GM19099 (cell line): ENCODE measurements around the gene SOCS7.

Experiments used
- POLR2A ChIP-seq: IDR thresholded peaks from 3 replicates; pipeline ENCODE4 v1.6.1; 2011; ENCODE audit warnings: low read depth; ENCODE audit not compliant: insufficient read length; ENCODE audit errors: extremely low read depth

The SOCS7 gene

GRCh38 chr17:38421171-38421841 lies 69.7 kb downstream of the SOCS7 start:
- no peak for TF ChIP-seq POLR2A

GRCh38 chr17:38421871-38422827 lies 70.5 kb downstream of the SOCS7 start:
- TF ChIP-seq POLR2A: no peak

- TF ChIP-seq POLR2A: no peak
Observed at GRCh38 chr17:38424297-38424972, 72.8 kb downstream of the SOCS7 start.

DNA sequence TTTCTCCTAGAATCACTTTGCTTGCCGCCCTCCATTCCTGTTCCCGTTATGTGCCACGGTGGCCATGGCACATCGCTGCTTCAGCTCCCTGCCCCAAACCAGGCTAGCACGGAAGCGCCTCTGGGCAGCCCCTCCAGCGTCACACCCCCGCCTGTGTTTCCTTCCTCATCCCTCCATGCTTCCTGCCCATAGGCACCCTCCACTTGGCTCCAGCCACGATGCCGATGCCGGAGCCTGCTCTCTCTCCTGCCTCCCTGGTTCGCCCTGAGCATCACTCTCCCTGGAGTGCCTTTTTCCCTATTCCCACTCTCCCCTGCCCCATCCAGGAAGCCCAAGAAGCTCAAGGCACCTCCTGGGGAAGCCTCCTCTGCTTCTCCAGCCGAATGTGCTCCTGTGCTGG lies 73.4 kb downstream of the SOCS7 start:
- TF ChIP-seq POLR2A: no peak

DNA sequence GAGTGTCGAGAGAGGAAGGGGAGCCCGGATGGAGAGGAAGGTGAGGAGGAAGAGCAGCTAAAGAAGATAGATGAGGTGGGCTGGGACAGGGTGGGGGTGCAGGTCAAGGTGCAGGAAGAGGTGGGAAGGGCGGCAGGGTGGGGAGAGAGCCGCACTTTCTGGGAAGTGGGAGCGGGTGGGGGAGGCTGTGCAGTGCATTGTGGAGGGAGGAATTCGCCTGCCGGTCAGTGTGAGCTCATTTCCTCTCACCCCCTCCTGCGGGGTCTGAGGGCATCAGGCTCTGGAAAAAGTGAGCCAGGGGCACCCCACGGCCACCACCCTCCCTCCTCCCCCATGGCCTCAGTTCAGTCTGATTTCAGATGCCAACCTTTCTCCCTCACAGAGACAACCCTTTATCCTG lies 74.1 kb downstream of the SOCS7 start:
- TF ChIP-seq POLR2A: no peak

DNA sequence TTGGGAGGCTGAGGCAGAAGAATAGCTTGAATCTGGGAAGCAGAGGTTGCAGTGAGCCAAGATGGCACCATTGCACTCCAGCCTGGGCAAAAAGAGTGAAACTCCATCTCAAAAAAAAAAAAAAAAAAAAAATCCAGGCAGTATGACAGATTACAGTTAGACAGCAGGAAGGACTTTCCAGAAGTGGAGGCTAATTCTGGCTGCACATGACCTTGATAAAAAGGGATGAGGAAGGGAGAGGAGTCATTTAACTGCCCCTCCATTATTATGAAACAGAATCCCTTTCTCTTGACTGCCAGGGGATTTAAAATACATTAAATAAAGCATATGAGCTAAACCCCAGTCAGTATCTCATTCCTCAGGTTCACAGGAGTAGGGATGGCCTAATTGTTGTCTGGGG lies 74.8 kb downstream of the SOCS7 start:
- TF ChIP-seq POLR2A: no peak

GRCh38 chr17:38427160-38427949 lies 75.7 kb downstream of the SOCS7 start:
- TF ChIP-seq POLR2A: no peak

GRCh38 chr17:38428112-38428642 lies 76.5 kb downstream of the SOCS7 start, which contains the start of gene ARHGAP23:
ARHGAP23 (plus strand) TSS chr17:38428464; CDS start chr17:38428486, 22 bp downstream.
- no peak for TF ChIP-seq POLR2A

DNA sequence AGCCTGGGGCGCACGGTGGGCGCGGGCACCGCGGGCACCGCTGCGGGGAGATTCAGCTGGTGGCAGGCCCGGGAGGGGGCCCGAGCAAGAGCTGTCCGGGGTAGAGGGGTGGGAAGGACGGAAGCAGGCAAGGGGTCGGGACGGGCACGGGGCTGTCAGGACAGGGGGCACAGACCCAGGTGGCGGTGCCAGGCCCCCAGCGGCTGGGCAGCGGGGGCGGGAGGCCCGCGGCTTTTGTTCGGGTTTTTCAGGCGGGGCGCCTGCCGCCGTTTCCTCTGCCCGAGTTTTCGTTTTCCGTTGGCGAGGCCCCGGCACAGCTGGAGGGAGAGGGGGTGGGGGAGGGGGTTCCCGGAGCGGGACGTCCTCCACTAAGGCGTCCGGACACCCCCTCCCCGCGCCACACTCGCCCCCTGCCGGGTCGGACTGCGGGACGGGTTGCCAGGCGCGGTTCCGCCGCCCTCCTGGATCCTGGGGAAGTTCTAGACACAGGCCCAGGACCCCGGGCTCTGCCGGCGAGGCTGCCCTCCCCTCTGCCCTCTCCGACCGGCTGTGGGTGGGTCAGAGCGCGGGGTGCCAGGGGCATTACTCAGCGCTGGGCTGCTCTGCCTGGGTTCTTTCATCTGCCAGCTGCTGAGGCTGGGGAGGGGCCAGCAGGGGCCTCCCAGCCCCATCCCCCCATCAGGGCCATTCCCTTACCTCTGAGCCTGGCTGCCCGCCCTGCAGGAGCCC lies 77.2 kb downstream of the SOCS7 start:
- no peak for TF ChIP-seq POLR2A

- no peak for TF ChIP-seq POLR2A
Observed at GRCh38 chr17:38429476-38430100, 77.9 kb downstream of the SOCS7 start.

DNA sequence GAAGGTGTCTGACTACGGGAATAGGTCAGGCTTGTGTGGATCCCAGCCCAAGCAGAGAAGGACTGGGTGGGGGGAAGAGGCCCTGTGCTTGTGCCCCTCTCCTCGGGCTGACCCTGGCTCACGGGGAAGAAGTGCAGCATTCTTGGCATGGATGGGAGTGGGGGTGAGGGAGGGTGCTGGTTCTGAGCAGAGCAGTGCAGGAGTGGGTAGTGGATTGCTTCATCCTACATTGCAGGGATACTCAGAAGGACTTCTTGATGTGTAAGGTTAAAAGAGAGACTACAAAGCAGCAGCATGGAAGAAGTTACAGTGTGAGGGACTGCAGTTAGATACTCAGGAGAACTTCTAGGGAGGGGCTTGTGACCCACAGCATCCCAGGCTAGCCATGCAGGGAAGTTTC lies 78.7 kb downstream of the SOCS7 start:
- TF ChIP-seq POLR2A: no peak

DNA sequence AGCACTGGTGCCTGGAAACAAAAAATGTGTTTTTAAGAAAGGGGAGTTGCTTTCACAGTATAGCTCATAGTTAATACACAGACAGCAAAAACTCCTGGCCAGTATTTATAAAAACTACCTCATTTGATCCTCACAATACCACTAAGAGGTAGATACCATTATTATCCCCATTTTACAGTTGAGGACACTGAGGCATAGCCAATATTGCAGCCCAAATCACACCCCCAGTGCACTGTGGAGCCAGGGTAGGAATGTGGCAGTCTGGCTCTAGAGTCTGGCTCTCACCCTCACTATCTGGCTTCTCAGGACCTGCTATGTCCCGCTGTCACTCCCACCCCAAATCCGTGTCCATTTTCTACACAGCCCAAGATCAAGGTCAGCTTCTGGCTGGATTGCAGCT lies 79.2 kb downstream of the SOCS7 start:
- no peak for TF ChIP-seq POLR2A

GRCh38 chr17:38431346-38432145 lies 79.9 kb downstream of the SOCS7 start:
- TF ChIP-seq POLR2A: no peak

DNA sequence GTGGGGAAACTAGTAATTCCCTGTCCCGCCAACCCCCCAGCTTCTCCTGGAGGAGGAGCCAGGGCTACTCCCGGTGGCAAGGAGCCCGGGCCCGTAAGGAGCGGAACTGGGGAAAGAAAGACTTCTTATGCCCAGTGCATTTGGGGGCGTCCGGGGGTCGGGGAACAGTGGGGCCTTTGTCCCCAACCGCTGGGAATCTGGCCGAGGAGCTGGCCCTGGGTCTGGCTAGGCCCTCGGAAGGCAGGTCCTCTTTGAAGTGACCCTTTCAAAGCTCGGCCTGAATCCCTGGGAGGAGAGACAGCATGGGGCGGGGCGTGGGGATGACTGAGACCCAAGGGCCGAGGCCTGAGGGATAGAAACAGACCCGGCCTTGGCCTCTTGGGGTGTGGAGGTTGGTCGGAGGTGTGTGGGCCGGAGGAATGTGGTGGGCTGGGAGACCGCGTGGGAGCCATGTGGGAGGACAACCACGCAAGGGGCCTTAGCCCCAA lies 82.6 kb downstream of the SOCS7 start:
- TF ChIP-seq POLR2A: no peak
